MCF 10A (cell line): ENCODE data around the gene MUC4. TPM values are rescaled to one million over a fixed set of nuclear protein-coding genes. Genes with fewer than 3 reads are reported as not detected.

Experiments
- BruUV-seq: library from RNA; stranded (reverse); fragments of 400-500 nt; replicated peaks from 2 replicates; lab custom pipeline; 2021; lab: Mats Ljungman, UMichigan
- CTCF ChIA-PET: fragments of 300-600 bp; sonication (Branson Sonifier 250); formaldehyde crosslinking; extraction: SDS; loops from one replicate; lab custom pipeline; 2021; ENCODE audit warnings: antibody characterized with exemption, inconsistent platforms; lab: Yijun Ruan, JAX
- POLR2A ChIA-PET: fragments of 300-600, 350-650 bp; sonication (Branson Sonifier 250); formaldehyde crosslinking; extraction: SDS; loops from one replicate; lab custom pipeline; 2020; ENCODE audit warnings: antibody characterized with exemption, inconsistent platforms; lab: Yijun Ruan, JAX
- DNase-seq: peaks from one replicate; pipeline ENCODE4 v3.0.0-alpha.2; 2018; ENCODE audit not compliant: unreplicated experiment
- H3K27ac Mint-ChIP-seq: one replicate; pipeline ENCODE4 v1.8.0; 2022; ENCODE audit warnings: mild to moderate bottlenecking, low read depth, mixed read lengths; ENCODE audit not compliant: unreplicated experiment
- H3K27me3 Mint-ChIP-seq: one replicate; pipeline ENCODE4 v1.8.0; 2022; ENCODE audit warnings: mixed read lengths; ENCODE audit not compliant: insufficient read depth, unreplicated experiment
- H3K36me3 Mint-ChIP-seq: one replicate; pipeline ENCODE4 v1.8.0; 2022; ENCODE audit warnings: mild to moderate bottlenecking, moderate library complexity, mixed read lengths; ENCODE audit not compliant: insufficient read depth, unreplicated experiment
- H3K4me1 Mint-ChIP-seq: one replicate; pipeline ENCODE4 v1.8.0; 2022; ENCODE audit warnings: mixed read lengths; ENCODE audit not compliant: insufficient read depth, unreplicated experiment
- H3K4me3 Mint-ChIP-seq: one replicate; pipeline ENCODE4 v1.8.0; 2022; ENCODE audit warnings: mild to moderate bottlenecking, moderate library complexity, mixed read lengths; ENCODE audit not compliant: unreplicated experiment
- H3K9me3 Mint-ChIP-seq: one replicate; pipeline ENCODE4 v1.8.0; 2022; ENCODE audit warnings: mixed read lengths; ENCODE audit not compliant: unreplicated experiment
- CTCF ChIP-seq: fragments of 200-600 bp; IDR thresholded peaks from one replicate; pipeline ENCODE4 v1.8.0; 2022; ENCODE audit warnings: antibody characterized with exemption, mild to moderate bottlenecking; ENCODE audit not compliant: unreplicated experiment
- intact Hi-C: fragments of 100-400 bp; cut with micrococcal nuclease; formaldehyde crosslinking; loops from 2 replicates; pipeline ENCODE4 v1.14.1; 2022
- total RNA-seq: library from RNA; stranded (reverse); gene quantifications from 2 replicates; pipeline ENCODE4 v1.2.3, GENCODE V29; 2022

MUC4 gene
- total RNA-seq, 1 experiment from 2014 or later, result not detected

GRCh38 chr3:195746751-195747150 is 65.0 kb downstream of the MUC4 start:
- Mint-ChIP-seq H3K27ac (no peak overlapping the region), H3K9me3 (no peaks in the 10 kb centered on the region), H3K4me1 (no peaks in the 10 kb centered on the region), H3K27me3 (peaks cover 48% of the 10 kb centered on the region), H3K4me3 (no peak overlapping the region), H3K36me3 (no peaks in the 10 kb centered on the region)
- intact Hi-C loops, result no loop called here
- POLR2A ChIA-PET, result interaction anchor here (0.8 kb wide), 1 partner anchor 150 kb away, joined by 4 read pairs; no protein-coding TSS in a partner anchor
- no TSS peak for BruUV-seq
- CTCF ChIA-PET, result interaction anchor here (0.6 kb wide), 1 partner anchor 762 kb away, joined by 3 read pairs; no protein-coding TSS in a partner anchor
- no peak for TF ChIP-seq CTCF
- no peak for DNase-seq

- Mint-ChIP-seq H3K27ac (no peak overlapping the region), H3K4me1 (no peaks in the 10 kb centered on the region), H3K9me3 (no peaks in the 10 kb centered on the region), H3K27me3 (peaks cover 52% of the 10 kb centered on the region), H3K4me3 (no peak overlapping the region), H3K36me3 (no peaks in the 10 kb centered on the region)
- CTCF ChIA-PET, result interaction anchor here (0.6 kb wide), 1 partner anchor 762 kb away, joined by 3 read pairs; no protein-coding TSS in a partner anchor
- BruUV-seq, result no TSS peak
- POLR2A ChIA-PET, result interaction anchor here (0.8 kb wide), 1 partner anchor 150 kb away, joined by 4 read pairs; no protein-coding TSS in a partner anchor
- TF ChIP-seq CTCF, result no peak
- intact Hi-C loops, result no loop called here
- no peak for DNase-seq
Observed at GRCh38 chr3:195746346-195746745, 65.4 kb downstream of the MUC4 start.

- no peak for TF ChIP-seq CTCF
- no TSS peak for BruUV-seq
- POLR2A ChIA-PET, result no interaction called here
- Mint-ChIP-seq H3K4me3 (no peak overlapping the region), H3K4me1 (no peaks in the 10 kb centered on the region), H3K27me3 (peaks cover 71% of the 10 kb centered on the region), H3K9me3 (no peaks in the 10 kb centered on the region), H3K27ac (no peak overlapping the region), H3K36me3 (no peaks in the 10 kb centered on the region)
- intact Hi-C loops, result no loop called here
- CTCF ChIA-PET, result no interaction called here
- DNase-seq, result no peak
Observed at GRCh38 chr3:195744437-195744836, 67.3 kb downstream of the MUC4 start.

- no peak for TF ChIP-seq CTCF
- CTCF ChIA-PET, result interaction anchor here (0.6 kb wide), 1 partner anchor 107 kb away, joined by 4 read pairs; no protein-coding TSS in a partner anchor
Observed at GRCh38 chr3:195739561-195740111, 72.1 kb downstream of the MUC4 start.

More at GRCh38 chr3:195739561-195740111, 72.1 kb downstream of the MUC4 start:
- Mint-ChIP-seq H3K27me3 (peaks cover 83% of the 10 kb centered on the region), H3K4me3 (no peak overlapping the region), H3K36me3 (no peaks in the 10 kb centered on the region), H3K27ac (no peak overlapping the region), H3K4me1 (no peaks in the 10 kb centered on the region), H3K9me3 (no peaks in the 10 kb centered on the region)
- POLR2A ChIA-PET, result interaction anchor here (0.6 kb wide), 1 partner anchor 34 kb away, joined by 4 read pairs; no protein-coding TSS in a partner anchor
- no peak for DNase-seq
- no TSS peak for BruUV-seq
- intact Hi-C loops, result no loop called here
